ENCODE measurements around the gene SCGB3A2. TPM values are rescaled to one million over a fixed set of nuclear protein-coding genes. Genes with fewer than 3 reads are reported as not detected.
"Not testable (repeated sequence)": the region's sequence is repeated elsewhere in the genome, so short reads cannot be mapped to it uniquely, and the experiment has no call there.

The SCGB3A2 gene
- polyA plus RNA-seq, 10 donors = not detected

DNA sequence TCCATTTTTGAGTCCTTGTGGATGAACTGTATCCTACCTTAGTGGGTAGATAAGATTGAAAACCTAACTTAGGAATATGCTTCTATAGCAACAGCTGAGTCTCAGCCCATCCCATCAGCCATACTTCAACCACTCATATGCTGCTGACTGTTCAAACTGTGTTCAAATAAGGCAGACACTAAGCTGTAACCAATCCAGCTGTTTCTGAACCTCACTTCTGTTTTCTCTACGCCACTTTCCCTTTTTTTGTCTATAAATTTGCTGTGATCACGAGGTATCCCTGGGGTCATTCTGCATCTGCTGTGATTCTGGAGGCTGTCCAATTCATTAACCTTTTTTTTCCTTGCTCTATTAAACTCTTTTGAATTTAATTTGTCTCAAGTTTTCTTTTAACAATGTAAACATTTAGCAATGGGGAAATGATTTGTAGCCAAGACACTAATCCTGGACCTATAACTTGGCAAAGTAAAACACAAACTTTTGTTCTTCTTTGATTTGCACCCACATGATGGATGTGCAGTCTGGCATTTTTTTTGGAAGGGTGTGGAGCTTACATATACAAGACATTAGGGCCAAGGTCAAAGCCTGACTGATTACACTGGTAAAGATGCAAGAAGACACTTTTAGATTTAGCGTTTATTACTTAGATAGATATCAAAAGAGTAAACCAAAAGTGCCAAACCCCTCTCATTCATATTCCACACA, 14.9 kb upstream of the SCGB3A2 start:
- peak in 2 of 3 donors; percentile 3 to 36 for DNase-seq

DNA sequence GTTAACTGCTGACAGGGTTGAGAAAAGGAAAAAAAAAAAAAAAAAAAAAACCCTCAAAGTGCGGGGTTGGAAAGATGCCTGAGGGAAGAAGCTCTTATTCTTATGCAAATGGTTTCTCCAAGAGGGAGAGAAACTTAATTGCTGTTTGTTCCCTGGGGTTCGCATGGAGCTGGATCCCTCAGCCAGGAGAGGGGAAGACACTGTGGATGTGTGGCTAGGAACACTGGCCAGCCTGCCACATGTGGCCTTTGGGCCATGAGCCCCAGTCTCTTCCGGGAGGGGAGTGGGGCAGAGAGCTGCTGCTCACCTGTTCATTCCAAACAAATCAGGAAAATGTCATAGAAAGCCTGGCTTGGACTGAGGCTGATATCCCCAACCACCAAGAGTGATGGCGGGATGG, 9.4 kb upstream of the SCGB3A2 start:
- DNase-seq = no peak

DNA sequence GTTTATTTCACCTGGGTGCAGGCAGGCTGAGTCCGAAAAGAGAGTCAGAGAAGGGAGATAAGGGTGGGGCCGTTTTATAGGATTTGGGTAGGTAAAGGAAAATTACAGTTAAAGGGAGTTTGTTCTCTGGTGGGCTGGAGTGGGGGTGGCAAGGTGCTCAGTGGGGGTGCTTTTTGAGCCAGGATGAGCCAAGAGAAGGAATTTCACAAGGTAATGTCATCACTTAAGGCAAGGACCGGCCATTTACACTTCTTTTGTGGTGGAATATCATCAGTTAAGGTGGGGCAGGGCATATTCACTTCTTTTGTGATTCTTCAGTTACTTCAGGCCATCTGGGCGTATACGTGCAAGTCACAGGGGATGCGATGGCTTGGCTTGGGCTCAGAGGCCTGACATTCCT, 8.6 kb upstream of the SCGB3A2 start:
- not testable (repeated sequence) for DNase-seq

DNA sequence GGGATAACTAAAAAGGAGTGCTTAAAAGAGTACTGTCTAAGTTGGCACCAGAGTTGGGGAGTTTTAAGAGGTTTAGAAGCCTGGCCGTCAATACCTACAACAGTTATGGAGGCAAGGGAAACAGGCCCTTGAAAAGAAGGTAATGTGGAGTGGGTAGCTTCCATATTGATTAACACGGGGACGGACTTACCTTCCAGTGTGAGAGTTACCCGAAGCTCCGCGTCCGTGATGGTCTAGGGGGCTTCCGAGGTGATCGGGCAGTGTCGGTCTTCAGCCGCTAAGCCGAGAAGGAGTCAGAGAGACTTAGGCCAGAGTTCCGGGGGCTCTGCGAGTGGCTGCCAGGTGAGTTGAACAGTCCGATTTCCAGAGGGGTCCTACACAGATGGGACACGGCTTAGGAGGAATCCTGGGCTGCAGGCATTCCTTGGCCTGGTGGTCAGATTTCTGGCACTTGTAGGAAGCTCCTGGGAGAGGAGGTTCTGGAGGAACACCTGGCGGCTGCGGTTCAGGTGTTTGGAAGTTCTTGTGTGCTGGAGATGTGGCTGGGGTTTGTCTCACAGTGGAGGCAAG, 6.4 kb upstream of the SCGB3A2 start:
- DNase-seq = not testable (repeated sequence)

GRCh38 chr5:147872744-147873435, 5.6 kb upstream of the SCGB3A2 start:
- not testable (repeated sequence) for DNase-seq

DNA sequence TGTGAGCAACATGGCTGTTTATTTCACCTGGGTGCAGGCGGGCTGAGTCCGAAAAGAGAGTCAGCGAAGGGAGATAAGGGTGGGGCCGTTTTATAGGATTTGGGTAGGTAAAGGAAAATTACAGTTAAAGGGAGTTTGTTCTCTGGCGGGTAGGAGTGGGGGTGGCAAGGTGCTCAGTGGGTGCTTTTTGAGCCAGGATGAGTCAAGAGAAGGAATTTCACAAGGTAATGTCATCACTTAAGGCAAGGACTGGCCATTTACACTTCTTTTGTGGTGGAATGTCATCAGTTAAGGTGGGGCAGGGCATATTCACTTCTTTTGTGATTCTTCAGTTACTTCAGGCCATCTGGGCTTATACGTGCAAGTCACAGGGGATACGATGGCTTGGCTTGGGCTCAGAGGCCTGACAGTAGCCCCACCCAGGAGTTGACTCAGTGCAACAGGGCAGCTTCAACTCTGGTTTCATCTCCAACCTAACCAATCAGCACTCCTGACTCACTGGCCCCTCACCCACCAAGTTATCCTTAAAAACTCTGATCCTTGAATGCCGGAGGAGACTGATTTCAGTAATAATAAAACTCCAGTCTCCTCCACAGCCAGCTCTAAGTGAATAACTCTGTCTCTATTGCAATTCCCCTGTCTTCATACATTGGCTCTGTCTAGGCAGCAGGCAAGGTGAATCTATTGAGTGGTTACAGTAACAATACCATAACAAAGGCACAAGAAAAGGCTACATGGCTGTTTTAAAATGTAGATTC, 4.2 kb upstream of the SCGB3A2 start:
- not testable (repeated sequence) for DNase-seq

GRCh38 chr5:147874910-147875367, 3.6 kb upstream of the SCGB3A2 start:
- DNase-seq = no peak

GRCh38 chr5:147876141-147876540, 2.4 kb upstream of the SCGB3A2 start:
- no peak for DNase-seq

- DNase-seq = no peak
Observed at GRCh38 chr5:147876626-147877025, 1.9 kb upstream of the SCGB3A2 start.

DNA sequence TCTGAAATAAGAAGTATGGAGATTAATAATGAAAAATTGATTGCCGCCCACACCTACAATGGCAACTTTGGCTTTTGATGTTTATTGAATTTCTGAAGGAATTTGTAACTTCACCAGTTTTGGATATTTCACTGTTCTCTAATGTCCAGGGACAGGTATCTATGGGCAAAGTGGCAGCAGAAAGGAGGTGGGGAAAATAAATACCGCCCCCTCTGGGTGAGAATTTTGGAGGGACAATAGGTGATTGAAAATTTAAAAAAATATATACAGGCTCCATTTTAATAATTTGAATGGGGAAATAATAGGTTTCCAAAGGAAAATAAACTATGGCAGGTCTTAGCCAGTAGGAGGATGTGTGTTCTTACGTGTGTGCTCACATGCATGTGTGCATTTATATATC, 1.3 kb downstream of the SCGB3A2 start:
- DNase-seq = no peak

- no peak for DNase-seq
Observed at GRCh38 chr5:147880487-147880886, 2.0 kb downstream of the SCGB3A2 start.

DNA sequence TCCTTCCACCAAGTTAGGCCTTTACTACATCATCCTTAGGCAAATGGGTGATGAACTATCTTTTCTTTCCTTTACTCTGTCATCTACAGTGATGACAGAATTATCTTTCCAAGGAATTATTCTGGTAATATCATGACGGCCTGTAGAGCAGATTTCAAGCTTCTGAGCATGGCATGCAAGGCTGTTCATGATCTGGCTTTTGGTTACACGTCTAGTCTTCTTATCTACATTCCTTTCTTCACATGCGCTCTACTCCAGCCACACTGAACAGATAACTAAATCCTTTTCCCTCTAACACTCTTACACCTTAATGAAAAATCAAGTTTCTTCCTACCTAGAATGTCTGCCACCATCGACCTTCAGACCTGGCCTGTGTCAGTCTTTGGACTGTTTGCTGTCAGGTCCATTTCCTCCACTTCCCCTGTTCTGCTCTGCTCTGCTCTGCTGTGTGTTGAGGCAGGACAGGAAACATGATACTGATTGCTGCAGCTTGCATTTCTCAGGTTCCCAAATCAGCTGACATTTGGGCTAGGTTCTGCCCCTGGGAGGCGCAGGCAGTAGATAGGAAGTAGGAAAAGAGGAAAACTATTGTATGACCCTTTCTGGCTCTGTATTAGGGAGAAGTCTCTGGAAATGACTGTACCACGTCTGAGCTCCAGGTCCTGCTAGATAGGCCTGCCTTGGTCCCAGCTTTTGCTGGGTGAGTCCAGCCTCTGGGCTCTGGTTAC, 4.2 kb downstream of the SCGB3A2 start:
- DNase-seq = no peak

DNA sequence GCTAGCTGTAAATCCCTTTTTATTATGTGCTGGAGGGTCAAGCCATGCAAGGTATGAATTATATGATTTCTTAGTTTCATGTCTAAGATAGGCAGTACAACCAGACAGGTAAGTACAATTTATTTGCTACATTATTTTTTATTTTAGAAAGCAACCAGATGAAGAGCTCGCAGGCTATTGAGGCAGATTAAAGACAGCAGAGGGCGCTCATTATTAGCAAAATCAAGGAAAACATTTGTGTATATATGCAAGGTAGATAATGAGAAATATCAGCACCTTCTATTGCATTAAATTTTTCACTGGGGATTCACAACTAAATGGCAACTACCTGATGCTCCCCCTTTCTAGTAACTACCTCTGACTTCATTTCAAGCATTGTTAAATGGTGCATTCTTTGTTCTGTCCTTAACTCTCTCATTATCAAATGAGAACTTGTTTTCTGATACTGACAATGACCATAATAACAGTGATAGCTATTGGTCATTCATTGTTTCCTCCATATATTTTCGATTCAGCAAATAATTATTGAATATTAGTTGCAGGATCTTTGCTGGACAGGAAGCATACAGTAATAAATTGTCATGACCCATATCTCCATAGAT, 8.6 kb downstream of the SCGB3A2 start:
- peak in 1 of 3 donors; percentile 23 for DNase-seq

DNA sequence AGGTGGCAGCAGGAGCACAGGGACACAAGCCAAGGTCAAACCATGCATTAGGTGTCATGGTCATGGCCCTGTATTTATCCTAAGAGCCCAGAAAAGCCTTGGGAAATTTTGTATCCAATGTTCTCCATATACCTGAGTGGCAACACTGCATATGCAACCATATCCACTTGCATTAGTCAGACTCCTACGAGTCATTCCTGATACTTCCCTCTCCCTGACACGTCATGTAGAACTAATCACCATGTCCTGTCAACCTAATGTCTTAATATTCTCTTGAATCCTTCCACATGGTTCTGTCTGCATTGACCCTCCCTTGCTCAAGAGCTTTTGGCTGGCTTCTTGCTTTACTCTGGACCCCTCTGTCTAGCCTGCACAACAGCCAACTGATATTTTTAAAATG, 9.4 kb downstream of the SCGB3A2 start:
- no peak for DNase-seq

GRCh38 chr5:147892696-147893296, 14.3 kb downstream of the SCGB3A2 start:
- no peak for DNase-seq

DNA sequence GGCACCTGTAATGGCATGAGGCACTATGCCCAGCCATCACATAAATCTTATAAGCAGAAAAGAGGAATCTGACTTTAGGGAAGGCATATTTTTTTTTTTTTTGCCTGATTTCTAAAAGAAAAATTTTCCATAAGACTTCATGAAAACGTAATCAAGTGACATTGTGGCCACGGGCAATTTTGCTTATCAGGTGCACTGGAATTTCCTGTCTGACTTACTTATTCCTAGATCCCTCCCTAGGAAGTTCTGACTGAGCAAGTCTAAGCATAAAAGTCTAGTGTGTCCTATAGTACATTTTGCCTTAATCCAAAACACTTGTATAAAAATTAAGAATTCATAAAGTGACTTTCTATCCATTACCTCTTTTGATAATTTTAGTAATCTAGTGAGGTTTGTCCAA, 15.3 kb downstream of the SCGB3A2 start:
- no peak for DNase-seq

DNA sequence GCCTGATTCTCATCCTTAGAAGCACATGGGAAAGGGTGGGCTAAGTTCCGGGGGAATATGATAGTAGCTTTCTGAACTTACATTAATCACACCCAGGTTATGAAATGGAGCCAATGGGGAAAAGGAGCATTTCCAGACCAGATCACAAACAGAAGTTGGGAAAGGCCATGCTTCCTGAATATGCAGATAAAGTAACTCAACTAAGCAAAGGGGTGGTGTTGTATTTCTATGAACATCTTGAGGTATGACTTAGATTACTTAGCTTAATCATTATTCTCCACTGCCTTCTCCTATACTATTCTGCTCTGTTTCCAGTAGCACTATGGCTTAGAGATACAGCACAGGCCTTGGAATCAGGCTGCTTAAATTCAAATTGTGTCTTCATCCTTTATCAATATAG, 17.4 kb downstream of the SCGB3A2 start:
- no peak for DNase-seq

GRCh38 chr5:147898875-147899401, 20.4 kb downstream of the SCGB3A2 start:
- no peak for DNase-seq

GRCh38 chr5:147901599-147902039, 23.1 kb downstream of the SCGB3A2 start:
- DNase-seq = no peak

- no peak for DNase-seq
Observed at GRCh38 chr5:147902609-147903115, 24.2 kb downstream of the SCGB3A2 start.

Measured in muscle of back (tissue), 11 donors.